GM12875 (cell line): ENCODE measurements around the gene CDH1.

Source experiments
- H3K4me3 ChIP-seq: one replicate; pipeline ENCODE4 v1.5.1; 2011; ENCODE audit warnings: low read depth, low read length, control low read depth
- TF ChIP-seq, protein P1 (sequence below): IDR thresholded peaks from 2 replicates; pipeline ENCODE4 v1.5.1; 2011; ENCODE audit warnings: low read depth, mild to moderate bottlenecking, control low read depth, inconsistent platforms, low read length, moderate library complexity, borderline replicate concordance; ENCODE audit not compliant: insufficient read depth

CDH1 gene

DNA sequence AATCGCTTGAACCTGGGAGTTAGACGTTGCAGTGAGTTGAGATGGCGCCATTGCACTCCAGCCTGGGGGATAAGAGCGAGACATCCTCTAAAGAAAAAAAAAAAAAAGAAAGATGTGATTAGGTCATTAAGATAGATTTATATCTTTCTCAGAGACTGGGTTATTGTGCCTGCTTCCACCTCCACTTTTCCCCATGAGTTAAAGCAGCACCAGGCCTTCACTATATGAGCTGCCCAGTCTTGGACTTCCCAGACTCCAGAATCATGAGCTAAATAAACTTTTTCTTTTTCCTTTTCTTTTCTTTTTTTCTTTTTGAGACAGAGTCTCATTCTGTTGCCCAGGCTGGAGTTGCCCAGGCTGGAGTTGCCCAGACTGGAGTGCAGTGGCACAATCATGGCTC is 19.4 kb upstream of the CDH1 start:
- H3K4me3 ChIP-seq: no peak overlapping the region
- TF ChIP-seq, protein P1, sequence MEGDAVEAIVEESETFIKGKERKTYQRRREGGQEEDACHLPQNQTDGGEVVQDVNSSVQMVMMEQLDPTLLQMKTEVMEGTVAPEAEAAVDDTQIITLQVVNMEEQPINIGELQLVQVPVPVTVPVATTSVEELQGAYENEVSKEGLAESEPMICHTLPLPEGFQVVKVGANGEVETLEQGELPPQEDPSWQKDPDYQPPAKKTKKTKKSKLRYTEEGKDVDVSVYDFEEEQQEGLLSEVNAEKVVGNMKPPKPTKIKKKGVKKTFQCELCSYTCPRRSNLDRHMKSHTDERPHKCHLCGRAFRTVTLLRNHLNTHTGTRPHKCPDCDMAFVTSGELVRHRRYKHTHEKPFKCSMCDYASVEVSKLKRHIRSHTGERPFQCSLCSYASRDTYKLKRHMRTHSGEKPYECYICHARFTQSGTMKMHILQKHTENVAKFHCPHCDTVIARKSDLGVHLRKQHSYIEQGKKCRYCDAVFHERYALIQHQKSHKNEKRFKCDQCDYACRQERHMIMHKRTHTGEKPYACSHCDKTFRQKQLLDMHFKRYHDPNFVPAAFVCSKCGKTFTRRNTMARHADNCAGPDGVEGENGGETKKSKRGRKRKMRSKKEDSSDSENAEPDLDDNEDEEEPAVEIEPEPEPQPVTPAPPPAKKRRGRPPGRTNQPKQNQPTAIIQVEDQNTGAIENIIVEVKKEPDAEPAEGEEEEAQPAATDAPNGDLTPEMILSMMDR: no peak

- TF ChIP-seq, protein P1: no peak
- H3K4me3 ChIP-seq: no peak overlapping the region
Measured at GRCh38 chr16:68718590-68718989, 18.5 kb upstream of the CDH1 start.

- no peak overlapping the region for H3K4me3 ChIP-seq
- TF ChIP-seq, protein P1: no peak
Measured at GRCh38 chr16:68719993-68720489, 17.1 kb upstream of the CDH1 start.

DNA sequence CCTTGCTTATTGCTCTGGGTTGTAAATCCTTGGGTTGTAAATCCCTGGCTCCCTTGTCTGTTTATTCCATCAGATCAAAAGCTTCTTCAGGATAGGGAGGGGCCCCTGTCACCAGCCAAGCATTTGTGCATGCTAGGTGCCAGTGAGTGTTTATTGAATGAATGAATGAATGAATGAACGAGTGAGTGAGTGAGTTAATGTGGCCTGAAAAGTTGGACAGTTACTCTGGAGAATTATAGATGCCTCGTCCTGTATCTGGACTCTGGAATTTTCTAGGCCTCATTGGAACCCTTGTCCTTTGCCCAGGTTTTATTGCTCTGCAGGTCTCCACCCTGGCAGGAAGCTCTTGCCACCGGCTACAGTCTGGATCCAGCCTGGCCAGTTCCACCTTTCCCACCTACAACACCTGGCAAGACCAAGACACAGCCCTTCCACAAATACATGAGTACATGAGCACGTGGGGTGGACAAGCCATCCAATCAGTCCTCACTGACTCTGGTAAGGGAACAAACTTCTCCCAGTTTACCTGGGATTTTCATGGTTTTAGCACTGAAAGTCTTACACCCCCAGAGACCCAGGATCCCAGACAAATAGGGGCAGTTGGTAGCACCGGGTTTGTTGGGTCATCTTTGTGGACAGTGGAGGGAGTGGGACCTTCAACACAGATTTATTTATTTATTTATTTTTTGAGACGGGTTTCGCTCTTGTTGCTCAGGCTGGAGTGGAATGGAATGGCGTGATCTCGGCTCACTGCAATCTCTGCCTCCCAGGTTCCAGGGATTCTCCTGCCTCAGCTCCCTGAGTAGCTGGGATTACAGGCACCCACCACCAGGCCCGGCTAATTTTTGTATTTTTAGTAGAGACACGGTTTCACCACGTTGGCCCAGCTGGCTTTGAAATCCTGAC is 14.7 kb upstream of the CDH1 start:
- no peak overlapping the region for H3K4me3 ChIP-seq
- TF ChIP-seq, protein P1: no peak

GRCh38 chr16:68724797-68725196 is 12.3 kb upstream of the CDH1 start:
- TF ChIP-seq, protein P1: no peak
- no peak overlapping the region for H3K4me3 ChIP-seq

DNA sequence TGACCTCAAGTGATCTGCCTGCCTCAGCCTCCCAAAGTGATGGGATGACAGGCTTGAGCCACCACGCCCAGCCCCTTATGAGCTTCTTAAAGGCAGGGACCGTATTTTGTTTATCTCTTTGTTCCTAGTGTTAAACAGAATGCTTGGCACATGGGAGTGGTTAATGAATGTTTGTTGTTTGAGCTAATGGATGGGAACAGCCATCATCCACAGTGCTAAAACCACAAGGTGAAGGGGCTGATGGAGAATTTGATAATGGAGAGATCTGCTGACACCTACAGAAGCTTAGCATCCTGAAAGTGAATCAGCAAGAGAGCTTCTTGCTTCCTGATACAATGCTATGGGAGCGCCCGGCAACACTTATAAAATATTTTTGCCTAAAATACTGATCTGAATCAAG is 8.6 kb upstream of the CDH1 start:
- no peak overlapping the region for H3K4me3 ChIP-seq
- TF ChIP-seq, protein P1: no peak

GRCh38 chr16:68731637-68732036 is 5.5 kb upstream of the CDH1 start:
- TF ChIP-seq, protein P1: no peak
- H3K4me3 ChIP-seq: no peak overlapping the region
